SIG-M5 treated with dmso at 0.1 percent for 504 hours (cell line): Measurements from ENCODE around the gene KCTD14.
A peak's percentile ranks its signal among the peaks of the same experiment; 100 is the strongest.
"Not testable (repeated sequence)": the region's sequence is repeated elsewhere in the genome, so short reads cannot be mapped to it uniquely, and the experiment has no call there.

Experiments
- DNase-seq: peaks from one replicate; lab custom pipeline; 2025; ENCODE audit not compliant: unreplicated experiment; lab: John Stamatoyannopoulos, UW

Gene KCTD14, protein sequence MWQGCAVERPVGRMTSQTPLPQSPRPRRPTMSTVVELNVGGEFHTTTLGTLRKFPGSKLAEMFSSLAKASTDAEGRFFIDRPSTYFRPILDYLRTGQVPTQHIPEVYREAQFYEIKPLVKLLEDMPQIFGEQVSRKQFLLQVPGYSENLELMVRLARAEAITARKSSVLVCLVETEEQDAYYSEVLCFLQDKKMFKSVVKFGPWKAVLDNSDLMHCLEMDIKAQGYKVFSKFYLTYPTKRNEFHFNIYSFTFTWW

DNA sequence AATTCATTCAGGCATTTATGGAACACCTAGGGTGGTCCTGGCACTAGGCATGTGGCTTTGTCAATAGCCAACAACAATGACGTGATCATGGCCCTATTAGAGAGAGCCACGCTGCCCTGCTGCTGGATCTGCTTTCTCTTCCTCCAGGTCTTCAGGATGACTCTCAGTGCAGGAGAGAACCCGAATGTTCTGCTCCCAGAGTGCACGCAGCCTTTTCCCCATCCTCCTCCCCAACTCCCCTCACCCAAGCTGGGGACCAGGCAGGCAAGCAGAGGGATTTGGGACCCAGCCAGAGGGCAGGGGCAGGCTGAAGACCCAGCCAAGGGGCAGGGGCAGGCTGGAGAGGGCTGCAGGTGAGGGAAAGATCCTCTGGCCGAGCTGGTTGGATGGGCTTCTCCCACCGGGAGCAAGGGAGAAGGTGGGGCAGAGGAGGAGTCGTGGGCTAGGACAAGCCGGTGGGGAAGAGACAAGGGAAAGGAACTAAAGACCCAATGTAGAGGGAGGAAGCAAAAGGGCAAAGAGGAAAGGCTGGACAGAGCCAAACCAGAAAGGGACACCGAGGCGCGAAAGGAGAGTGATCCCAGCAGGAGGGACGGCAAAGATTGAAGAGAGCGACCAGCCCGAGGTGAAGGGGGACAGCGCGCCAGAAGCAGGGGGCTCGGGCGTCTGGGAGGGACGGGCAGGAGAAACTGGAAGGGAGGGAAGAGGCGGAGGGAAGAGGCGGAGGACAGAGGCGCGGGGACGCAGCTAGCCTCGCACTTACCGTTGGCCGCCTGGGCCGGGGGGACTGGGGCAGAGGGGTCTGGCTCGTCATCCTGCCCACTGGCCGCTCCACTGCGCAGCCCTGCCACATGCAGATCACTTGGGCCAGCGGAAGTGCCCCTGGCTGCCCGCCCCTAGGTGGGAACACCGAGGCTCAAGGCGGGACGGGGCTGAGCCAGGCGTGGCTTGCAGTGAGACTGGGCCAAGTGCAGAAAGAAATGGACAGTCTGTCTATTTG, at the start of gene KCTD14:
TSS of gene KCTD14 (minus strand) at position 880 of the 1,000 bp plus-strand sequence. CDS start at position 853, 27 bp downstream.
- no peak for DNase-seq

DNA sequence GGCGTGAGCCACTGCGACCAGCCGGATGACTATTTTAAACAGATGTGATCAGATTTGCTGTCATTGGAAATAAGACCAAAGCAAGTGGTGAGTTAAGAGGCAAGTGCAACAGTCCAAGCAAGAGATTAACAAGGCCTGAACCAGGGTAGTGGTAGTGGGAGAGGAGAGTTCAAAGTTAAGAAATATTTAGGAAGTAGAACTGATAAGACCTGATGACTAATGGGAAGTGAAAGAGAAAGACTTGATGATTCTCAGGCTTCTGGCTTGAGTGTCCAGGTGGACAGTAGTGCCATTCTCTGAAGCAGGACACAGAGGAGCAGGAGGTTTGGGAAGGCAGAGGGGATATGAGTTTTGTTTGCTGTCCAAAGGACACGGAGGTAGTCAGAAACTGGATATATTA, 49.4 kb upstream of the KCTD14 start:
- no peak for DNase-seq

DNA sequence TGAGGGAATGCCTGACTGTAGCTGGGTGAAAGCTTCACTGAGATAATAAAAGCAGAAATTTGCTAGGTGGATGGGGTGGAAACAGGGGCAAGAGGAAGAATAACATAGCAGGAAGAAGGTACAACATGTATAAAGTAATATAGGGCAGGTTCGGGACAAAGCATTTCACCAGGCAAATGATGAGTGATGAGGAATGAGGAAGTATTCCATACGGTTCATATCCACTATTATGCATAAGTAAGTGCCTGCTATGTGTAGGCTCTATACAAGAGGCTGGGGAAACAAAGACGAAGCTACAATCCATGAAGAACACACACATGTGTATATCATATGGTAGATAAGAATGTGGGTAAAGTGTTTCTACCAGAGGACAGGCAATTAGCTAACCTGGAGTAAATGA, 48.6 kb upstream of the KCTD14 start:
- no peak for DNase-seq

DNA sequence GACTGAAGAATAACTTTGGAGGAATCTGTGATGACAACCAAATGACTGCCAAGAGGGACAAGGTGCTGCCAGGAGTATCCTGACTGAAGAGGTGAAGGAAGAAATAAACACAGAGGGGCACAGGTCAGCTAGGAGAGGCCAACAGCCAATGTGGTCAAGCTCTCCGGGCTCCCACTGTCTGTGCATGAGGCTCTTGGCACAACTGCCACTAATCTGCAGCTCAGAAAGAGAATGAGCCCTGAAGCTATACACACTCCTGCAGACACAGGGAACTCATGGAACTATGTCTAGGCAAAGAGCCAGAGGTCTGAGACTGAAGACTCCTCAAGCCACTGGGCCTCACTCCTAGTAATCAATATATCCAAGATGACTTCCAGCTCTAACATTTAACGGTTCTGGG, 47.5 kb upstream of the KCTD14 start:
- DNase-seq, result no peak

DNA sequence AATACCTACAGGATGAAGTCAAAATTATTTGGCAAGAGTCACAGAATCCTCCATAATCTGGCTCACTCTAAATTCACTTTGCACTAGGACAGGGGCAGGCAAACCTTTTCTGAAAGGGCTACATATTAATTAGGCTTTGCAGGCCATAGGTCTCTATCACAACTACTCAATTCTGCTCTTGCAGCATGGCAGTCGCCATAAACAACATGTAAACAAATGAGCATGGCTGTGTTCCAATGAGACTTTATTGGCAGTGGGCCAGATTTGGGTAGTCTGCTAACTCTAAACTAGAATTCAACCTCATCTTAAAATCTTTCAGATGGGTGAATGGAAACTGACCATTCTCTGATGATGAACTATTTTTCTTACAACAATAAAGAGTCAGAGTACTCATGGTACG, 46.4 kb upstream of the KCTD14 start:
- no peak for DNase-seq

DNA sequence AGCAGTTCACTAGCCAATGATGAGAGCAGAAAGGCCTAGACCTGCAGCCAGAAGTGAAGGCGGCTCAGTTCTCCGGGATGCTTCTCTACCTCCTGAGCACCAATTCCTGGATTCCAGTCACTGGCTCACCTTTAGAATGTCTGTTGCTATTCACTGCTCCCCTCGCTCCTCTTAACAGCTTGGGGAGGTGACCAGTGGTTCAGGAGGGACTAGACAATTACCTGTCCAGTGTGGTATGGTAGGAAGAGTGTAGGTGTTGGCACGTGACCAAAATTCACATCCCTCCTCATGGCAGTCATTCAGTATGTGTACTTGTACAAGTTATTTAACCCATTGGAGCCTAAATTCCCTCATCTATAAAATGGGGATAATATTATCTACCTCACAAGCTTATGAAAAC, 44.6 kb upstream of the KCTD14 start:
- DNase-seq, result no peak

DNA sequence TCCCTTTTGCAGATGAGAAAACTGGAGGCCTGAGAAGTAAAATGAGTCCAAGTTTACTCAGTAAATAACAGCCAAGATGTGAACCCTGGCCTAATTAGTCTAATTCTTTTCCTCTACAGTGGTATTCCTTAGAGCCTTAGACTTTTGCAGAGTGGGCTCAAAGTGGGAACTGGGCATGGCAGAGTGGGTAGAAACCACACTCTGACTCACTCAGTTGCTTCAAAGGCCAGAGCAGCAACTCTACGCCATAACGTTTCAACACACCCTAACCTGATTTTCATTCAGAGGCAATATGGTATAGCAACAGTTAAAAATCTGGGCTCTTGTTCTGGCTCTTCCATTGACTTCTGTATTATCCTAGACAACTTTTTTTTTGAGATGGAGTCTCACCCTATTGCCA, 43.4 kb upstream of the KCTD14 start:
- DNase-seq, result peak; percentile 49

DNA sequence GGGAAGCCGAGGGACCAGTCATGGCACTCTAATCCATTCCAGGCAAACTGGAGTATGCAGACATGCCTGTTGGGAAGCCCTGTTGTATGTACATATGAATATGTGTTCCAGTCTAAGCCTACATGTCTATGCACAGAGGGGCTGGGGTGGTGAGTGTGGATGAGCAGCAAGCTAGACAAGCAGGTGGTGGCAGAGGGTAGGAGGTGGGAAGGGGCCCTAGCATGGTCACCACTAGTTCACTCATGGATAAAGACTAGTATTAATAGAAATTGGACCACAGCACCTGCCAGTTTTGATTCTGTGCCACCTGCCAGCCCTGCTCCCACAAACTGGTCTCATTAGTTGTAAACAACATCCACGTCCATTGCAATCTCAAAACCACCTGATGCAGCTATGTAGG, 42.1 kb upstream of the KCTD14 start:
- DNase-seq, result no peak

DNA sequence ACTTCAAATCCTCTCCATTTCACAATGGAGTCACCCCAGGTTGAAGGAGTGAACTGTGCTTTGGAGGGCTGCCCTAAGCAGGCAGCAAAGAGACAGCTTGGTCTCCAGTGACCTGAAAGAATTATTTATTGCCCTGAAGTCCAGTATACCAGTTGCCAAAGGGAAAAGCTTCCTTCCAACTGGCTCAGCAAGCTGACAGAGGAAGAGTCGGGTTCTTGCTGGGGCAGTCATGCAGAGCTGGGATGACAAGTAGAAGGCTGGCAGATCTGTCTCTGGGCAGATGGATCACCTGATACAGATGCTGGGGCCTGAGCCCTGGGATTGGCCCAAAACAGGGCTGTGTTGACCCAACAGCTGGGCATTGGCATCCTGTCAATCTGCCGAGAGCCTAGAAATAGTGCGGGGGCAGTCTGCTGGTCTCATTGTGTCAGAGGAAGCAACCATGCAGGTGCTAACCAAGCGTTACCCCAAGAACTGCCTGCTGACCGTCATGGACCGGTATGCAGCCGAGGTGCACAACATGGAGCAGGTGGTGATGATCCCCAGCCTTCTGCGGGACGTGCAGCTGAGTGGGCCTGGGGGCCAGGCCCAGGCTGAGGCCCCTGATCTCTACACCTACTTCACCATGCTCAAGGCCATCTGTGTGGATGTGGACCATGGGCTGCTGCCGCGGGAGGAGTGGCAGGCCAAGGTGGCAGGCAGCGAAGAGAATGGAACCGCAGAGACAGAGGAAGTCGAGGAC, 40.5 kb upstream of the KCTD14 start, which contains the start of gene THRSP:
TSS of gene THRSP (plus strand) at position 422 of the 742 bp plus-strand sequence. CDS start at position 443, 21 bp downstream.
- DNase-seq, result no peak

DNA sequence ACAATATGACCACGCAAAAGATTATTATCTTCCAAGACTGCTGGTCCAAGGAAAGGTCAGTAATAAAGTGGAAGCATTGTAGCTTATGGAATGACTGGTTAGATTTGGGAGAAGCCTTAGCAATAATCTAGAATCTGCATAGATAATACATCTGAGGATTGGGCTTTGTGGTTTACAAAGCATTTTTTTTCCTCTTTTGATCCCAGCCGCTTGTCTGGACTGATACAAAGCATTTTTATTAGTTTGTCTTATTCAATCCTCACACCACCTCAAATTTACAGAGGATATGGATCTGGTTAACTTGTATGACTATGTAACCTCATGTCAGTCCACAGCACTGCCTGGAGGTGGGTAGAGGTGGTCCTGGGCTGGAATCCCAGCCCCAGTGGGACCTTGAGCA, 39.6 kb upstream of the KCTD14 start:
- no peak for DNase-seq

DNA sequence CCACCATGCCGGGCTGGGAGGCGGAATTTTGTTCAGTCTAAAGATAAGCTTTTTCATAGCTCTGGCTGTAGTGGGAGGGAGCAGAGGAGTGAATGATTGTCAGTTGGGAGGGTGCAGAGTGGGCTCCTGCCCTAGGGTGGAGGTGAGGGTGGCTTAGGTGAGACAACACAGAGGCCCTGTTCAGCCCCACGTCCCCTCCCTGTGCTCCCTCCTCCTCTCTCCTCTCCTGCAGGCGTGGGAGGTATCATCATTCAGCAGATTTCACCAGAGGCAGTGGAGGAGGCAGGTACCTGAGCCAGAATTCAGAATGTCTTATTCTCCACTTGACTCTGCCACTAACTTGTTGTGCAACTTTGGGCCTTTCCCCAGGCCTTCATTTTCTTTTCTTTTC, 38.8 kb upstream of the KCTD14 start:
- no peak for DNase-seq

DNA sequence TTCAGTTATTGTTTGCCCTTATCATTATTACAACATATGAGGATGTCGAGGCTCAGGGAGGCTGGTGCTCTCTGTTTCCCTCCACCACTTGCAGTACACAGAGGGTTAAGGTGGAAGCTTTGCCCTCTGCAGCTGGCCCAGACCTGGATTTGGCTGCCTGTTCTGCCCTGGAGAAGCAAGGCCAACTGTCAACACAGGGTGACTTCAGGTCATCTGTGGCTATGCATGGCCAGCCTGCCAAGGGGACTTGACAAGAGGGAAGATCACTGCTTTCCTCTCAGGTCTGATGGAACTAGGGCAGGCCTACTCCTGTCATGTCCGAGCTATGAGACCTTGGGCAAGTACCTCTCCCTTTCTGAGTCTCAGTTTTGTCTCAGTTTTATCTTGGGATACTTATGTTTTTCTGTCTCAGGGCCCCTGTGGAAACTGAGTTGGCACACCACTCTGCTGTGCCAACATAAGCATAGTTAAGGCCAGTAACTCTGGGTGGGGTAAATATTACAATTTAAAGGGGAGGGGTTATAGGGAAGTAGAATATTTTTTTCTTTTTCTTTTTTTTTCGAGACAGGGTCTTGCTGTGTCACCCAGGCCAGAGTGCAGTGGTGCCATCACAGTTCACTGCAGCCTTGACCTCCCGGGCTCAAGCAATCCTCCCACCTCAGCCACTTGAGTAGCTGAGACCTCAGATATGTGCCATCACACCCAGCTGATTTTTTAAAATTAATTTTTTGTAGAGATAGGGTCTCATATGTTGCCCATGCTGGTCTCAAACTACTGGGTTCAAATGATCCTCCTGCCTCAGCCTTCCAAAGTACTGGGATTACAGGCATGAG, 38.2 kb upstream of the KCTD14 start:
- no peak for DNase-seq

DNA sequence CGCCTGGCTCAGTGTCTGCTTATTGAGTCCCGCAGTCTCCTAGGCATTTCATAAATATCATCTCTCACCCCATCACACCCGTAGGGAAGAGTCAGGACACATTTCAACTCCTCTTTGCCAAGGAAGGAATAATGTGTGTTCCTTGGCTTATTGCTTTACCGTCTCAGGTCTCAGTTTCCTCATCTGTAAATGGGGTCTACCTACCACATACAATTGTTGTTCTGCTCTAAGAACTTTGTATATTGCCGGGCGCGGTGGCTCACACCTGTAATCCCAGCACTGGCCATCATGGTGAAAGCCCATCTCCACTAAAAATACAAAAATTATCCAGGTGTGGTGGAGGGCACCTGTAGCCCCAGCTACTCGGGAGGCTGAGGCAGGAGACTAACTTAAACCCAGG, 37.5 kb upstream of the KCTD14 start:
- DNase-seq, result no peak

DNA sequence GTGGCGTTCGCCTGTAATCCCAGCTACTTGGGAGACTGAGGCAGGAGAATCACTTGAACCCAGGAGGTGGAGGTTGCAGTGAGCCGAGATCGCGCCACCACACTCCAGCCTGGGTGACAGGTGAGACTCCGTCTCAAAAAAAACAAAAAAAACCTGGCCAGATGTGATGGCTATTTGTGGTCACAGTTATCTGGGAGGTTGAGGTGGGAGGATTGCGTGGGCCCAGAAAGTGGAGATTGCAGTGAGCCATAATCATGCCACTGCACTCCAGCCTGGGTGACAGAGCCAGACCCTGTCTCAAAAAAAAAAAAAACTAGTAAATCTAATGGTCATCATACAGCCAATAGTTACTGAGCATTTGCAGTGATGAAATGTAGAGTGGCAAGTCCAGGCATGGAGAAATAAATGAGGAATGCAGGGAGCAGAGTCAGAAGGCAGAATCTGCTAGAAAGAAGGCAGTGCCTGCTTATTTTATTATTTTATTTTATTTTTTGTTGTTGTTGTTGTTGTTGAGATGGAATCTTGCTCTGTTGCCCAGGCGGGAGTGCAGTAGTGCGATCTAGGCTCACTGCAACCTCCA, 36.8 kb upstream of the KCTD14 start:
- not testable (repeated sequence) for DNase-seq

DNA sequence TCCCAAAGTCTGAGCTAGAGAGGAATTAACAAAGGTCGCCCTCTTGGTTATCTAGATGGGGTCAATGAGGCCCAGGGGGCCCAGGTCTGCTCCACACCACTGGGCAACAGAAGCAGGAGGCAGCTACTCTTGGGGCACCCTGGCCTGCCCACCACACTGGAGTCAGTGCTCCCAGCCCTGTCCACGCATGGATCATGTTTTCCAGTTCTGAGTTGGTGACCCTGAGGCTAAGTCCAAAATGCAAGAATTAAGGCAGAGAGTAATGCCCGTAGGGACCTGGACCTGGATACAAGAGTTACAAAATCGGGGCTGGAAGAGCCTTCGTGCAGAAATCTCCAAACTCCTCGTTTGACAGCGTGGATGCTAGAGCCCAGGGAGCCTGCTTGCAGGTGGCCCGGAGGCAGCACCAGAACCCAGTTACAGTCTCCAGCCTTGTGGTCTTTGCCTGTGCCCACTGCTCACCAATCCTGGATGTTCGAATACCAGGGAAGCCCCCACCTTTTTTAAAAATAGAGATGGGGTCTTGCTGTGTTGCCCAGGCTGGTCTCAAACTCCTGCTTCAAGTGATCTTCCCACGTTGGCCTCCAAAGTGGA, 34.5 kb upstream of the KCTD14 start:
- DNase-seq, result no peak

DNA sequence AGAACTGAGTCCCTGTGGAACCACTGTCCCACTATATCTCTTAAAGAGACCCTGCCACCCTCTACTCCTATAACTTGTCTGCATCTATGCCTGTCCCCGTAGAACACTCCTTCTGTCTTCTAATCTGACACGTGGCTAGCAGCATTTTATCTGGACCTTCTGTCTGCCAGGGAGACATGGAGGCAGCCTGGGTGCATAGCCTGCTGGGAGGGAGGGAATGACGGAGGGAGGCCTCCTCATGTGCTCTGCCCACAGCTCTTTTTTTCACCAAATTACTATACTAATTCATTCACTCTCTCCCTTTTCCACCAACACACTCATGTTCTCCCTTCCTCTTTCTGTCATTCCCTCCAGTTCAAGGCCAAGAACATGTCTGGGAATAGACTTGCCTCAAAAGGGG, 33.0 kb upstream of the KCTD14 start:
- DNase-seq, result no peak

DNA sequence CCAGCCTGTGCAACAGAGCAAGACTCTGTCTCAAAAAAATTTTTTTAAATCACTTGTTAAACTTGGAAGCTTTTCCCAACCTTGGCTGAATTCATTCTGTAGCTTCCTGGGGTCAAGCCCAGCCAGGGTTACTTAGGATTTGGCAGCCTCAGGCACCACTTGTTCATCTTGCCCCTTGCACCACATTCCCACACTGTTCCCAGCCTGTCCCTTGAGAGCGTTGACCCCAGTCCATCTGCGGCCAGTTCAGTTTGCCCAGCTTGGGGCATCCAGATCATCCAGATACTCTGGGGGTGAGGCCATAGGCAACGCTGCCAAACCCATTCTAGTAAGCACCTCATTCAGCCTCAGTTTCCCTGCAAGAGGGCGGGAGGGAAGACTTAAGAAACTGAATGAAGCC, 31.9 kb upstream of the KCTD14 start:
- no peak for DNase-seq

DNA sequence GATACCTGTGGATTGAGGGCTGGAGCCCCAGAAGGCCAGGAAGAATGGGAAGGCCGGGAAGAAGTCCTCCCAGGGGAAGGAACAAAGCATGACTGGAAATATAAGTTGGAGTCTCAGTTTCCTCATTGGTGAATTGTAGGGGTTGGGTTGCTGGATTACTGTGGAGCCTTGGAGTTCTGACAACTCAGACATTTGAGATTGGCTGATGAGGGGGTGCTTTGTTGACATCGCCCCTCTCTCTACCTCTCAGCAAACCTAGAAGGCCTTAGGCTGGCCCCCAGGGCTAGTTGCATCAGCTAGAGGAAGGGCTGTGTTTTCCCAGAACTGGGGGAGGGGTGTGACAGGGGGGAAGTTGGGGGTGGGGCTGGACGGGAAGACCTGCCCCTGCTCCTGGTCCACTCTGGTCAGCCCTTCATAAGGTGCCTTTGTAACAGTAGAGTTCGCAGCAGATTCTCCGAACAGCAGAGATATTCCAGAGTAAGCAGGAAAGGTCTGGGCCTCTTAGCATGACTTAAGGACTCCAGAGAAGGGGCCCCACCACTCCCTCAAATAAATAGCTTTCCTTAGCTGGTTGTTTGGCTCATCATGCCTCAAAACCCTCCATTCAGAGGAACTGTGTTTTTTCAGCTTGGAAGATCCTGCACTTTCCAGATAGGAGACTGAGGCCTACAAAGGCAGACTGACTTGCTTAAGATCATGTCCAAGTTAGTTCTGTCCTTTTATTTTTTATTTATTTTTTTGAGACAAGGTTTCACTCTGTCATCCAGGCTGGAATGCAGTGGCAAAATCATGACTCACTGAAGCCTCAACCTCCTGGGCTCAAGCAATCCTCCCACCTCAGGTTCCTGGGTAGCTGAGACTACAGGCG, 28.1 kb upstream of the KCTD14 start:
- no peak for DNase-seq

DNA sequence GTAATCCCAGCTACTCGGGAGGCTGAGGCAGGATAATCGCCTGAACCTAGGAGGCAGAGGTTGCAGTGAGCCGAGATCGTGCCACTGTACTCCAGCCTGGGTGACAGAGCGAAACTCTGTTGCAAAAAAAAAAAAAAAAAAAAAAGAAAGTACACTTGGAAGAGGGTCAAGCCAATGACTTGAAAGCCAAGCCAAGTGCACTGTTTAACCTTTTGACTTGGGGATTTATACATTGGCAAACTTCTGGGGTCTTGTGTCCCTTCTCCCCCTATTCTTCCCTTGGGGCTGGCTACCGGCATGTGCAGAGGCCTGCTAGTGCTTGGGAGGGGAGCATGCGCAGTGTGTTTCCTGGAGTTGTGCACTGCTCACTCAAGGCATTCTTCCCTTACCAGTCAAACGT, 26.3 kb upstream of the KCTD14 start:
- no peak for DNase-seq
